GM19468 (cell line): ENCODE data around the gene CASR.

Experiments used
- ATAC-seq: cut with Tn5 transposase; IDR thresholded peaks from one replicate; pipeline ENCODE4 v1.9.1; 2021; ENCODE audit warnings: mild to moderate bottlenecking, moderate library complexity, moderate number of reproducible peaks; ENCODE audit not compliant: unreplicated experiment; ENCODE audit errors: extremely low read depth

The CASR gene

DNA sequence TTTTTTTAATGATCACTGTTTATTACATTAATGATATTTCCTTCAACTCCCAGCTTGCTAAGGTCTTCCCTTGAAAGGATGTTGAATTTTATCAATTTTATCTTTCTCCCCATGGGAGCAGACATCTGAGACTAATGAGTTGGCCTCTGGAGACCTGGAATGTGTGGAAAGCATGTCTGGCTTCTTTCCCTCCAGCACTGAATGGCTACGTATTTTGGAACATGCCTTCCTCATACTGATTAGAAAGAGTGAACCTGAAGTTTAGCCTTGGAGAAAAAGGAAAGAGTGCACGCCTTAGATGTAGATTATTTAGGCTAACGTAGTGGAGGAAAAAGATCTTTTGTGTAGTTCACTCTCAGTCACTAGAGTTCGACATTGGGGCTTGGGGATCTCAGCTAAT lies 25.1 kb downstream of the CASR start:
- no peak for ATAC-seq

DNA sequence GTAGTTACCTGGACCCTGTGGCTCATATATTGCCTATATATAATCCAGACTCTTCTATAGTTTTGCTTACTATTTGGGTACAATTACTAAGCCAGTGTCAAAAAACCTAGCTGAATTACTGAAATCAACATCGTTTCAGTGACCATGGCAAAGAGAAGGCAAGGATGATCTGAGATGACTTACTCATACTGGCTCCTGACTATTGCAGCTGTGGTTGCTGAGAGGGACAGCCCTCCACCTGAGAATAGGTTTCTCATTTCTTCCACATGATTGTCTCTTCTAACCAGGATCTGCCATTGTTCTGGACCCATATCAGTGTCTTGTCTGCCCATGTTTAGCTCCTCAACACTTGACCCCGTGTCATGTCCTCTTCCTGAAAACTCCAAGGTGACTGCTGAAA lies 30.2 kb downstream of the CASR start:
- no peak for ATAC-seq

- ATAC-seq: no peak
These were observed 31.2 kb downstream of the CASR start for GRCh38 chr3:122214711-122215110.

DNA sequence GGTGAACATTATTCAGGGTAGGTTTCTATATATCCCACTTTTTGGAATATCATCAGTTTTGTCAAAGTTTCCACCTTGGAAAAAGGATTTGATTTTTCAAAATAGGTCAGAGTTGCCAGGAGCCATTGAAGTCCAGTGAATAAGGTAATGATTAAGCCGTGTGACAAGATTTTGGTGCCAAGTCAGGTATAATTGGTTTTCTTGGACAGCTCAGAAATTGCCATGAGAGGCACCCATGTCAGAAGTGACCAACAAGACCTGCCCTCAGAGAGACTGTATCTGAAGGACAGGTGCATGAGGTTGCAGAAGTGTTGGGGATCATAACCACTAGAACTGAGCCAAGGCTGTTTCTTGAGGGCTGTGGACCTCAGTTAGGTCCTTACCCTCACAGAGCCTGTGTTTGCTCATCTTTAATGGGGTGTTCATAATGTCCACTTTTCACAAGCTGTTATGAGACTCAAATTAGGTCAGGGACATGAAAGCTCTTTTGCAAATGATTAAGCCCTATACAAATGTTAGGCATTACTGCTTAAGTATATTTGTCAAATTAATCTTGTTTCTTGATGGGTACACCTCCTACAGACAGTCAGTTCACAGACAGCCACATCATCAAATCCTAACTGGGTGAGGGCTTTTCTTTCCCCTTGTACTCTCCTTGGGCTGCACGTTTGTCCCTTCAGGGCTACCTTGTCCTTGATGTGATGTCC lies 32.3 kb downstream of the CASR start:
- no peak for ATAC-seq

- no peak for ATAC-seq
These were observed 34.4 kb downstream of the CASR start for GRCh38 chr3:122217901-122218300.

GRCh38 chr3:122219242-122219872 lies 35.9 kb downstream of the CASR start:
- ATAC-seq: no peak

DNA sequence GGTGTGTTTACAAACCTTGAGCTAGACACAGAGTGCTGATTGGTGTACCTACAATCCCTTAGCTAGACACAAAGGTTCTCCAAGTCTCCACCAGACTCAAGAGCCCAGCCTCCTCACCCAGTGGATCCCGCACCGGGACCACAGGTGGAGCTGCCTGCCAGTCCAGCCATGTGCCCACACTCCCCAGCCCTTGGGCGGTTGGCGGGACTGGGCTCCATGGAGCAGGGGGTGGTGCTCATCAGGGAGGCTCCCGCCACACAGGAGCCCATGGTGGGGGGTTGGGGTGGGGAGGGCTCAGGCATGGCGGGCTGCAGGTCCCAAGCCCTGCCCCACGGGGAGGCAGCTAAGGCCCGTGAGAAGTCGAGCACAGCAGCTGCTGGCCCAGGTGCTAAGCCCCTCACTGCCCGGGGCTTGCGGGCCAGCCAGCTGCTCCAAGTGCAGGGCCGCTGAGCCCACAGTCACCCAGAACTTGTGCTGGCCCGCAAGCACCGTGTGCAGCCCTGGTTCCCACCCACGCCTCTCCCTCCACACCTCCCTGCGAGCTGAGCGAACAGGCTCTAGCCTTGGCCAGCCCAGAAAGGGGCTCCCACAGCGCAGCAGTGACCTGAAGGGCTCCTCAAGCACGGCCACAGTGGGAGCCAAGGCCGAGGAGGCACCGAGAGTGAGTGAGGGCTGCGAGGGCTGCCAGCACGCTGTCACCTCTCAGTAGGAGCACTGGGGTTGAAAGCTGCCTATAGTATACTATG lies 43.7 kb downstream of the CASR start:
- no peak for ATAC-seq

- no peak for ATAC-seq
These were observed 46.7 kb downstream of the CASR start for GRCh38 chr3:122230174-122230573.

GRCh38 chr3:122231465-122232157 lies 48.1 kb downstream of the CASR start:
- no peak for ATAC-seq

DNA sequence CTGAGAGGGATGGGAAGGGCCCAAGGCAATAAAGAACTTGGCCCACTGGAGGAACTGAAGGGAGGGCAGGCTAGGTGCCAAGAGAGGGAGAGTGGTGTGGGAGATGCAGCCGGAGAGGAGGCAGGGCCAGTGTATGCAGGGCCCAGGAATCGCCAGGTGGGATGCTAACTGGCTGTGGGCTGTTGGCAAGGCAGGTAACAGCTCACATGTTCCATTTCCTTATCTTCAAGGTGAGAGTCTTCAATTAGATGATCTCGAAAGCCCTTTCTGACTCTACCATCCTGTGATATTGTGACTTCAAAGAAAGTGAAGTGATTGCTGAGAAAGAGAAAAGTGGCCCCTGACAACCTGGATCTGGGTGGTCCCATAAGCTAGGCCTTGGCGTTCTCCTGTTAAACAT lies 49.0 kb downstream of the CASR start:
- ATAC-seq: no peak

DNA sequence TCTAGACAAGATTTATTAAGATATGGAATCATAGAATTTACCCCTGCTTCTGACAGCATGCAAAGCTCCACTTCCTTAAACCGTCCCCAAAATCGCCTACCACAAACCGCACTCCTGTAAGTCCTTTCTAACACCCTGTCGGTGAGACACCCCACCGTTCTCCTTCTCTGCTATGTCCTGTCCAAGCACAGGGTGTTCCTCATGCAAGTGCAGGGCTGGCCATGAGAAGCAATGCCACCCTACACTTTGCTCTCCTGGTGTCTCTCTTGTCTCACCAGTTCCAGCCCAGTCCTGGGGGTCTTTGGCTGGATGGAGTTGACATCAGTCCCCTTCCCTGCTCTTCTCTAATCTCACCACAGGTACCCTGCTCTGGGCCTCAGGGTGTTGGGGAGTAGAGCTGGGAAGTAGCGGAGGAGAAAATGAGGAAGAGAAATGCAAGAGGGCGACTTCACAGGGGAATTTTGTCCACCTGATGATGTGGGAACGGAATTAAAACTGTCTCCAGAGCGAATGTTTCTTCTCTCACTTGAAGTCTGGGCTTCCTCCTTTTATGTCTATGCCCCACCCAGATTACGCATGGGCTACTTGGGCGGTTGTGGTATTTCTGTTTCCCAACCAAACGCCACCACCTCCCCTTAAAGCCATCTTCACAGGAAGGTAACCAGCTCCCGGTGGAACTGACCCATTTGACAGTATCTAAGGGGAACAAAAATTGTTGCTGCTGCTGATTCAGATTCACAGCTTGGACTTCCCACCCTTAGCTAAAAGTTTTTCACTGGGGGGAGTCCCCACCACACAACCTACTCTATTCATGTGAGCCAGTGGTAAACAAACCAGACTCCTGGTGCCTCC lies 49.9 kb downstream of the CASR start:
- no peak for ATAC-seq

GRCh38 chr3:122234117-122234516 lies 50.6 kb downstream of the CASR start:
- ATAC-seq: no peak

DNA sequence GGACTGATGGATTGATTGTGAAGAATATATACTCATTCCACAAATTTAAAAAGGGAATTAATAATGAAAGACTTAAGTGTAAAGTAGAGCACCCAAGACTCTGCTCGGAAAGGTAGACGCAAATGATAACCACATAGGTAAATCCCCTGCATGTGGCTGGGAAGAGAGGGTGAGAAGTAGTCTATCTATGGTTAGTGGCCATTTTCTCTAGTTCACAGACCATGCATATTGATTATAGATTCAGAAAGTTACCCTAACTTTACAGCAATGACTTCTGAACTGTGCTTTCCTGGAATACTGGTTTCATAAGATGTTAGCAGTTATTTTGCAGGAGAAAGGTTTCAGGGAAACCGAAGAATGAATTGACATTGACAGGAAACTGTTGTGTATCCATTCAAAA lies 51.7 kb downstream of the CASR start:
- no peak for ATAC-seq

GRCh38 chr3:122239112-122239511 lies 55.6 kb downstream of the CASR start:
- ATAC-seq: no peak

DNA sequence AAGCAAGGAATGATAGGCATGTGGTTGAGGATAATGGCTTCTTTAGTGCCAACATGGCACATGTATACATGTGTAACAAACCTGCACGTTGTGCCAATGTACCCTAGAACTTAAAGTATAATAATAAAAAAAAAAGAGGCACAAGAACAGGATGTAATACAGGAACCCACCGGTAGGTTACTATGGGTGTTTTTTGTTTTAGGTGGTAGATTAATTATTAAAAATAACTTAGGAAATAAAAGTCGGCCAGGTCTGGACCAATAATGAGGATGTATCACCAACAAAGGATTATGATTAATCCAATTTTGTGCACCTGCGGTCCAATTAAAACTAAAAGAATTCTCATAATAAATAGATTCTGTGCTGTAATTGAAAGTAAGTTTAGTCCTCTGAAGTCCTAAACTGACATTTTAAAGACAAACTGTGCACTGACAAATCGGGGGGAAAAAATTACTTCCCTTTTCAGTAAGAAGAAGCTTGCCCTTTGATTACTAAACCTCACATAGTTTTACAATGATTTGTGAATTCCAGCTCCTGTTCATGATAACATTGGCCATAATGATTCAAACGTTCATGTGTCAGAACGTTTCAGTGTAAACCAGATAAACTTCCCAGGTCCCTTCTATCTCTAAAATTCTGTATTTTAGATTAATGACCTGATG lies 62.2 kb downstream of the CASR start:
- no peak for ATAC-seq

DNA sequence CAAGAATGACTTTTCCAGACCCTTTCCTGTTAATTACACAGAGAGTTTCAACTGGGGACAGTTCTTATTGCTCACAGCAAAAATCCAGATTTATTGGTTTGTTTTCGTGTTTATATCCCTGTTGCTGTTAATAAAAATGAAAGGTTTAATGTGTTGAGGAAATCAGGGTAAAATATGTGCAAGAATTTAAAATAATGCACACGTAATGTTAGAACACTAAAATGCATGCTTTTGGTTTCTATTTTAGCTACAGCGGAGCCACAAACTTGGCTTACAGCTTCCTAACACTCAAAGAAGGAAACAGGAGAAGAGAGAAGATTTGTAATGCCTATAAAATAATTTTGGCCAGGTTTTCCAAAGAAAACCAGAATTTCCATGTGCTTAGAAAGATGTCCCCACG lies 62.7 kb downstream of the CASR start:
- no peak for ATAC-seq

- ATAC-seq: no peak
These were observed 63.8 kb downstream of the CASR start for GRCh38 chr3:122247087-122247824.

- ATAC-seq: no peak
These were observed 64.3 kb downstream of the CASR start for GRCh38 chr3:122247825-122248185.

DNA sequence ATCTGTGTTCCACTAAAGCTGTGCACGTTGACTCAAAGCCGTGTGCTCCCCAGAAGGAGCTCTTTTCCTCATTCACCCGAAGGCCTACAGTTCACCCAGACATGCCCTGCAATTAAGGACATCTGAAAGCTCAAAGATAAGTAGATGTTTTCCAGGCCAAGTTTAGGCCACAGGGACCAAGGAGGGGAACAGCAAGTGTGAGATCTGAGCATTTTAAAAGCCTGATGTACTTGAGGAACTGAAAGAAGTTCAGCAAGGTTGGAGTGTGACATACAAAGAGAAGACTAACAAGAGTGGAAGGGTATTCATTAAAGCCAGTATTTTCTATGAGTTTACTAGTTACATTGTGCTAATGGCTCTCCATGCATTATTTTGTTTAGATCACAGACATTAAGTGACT lies 68.0 kb downstream of the CASR start:
- no peak for ATAC-seq
